ENCODE data around the gene SLC4A1AP. TPM values are rescaled to one million over a fixed set of nuclear protein-coding genes. Genes with fewer than 3 reads are reported as not detected.
"Not testable (repeated sequence)": the region's sequence is repeated elsewhere in the genome, so short reads cannot be mapped to it uniquely, and the experiment has no call there.

Gene SLC4A1AP
- 10 to 100 TPM; 14.9 to 16.6 TPM for total RNA-seq
- long read RNA-seq, transcript SLC4A1AP-201 (14 exons, 2,959 nt) = major isoform, 34 of 67 reads
- long read RNA-seq, partial matches to known transcripts = 24 of 67 reads
- long read RNA-seq, other reads (novel, unspliced or antisense) = 8 of 67 reads

GRCh38 chr2:27663285-27664153 lies at the start of gene SLC4A1AP, which contains the start of gene SUPT7L:
Gene SLC4A1AP (plus strand): TSS chr2:27663889. CDS start chr2:27663915, 26 bp downstream.
Gene SUPT7L (minus strand): TSS chr2:27663614. CDS start chr2:27662192, 1,422 bp downstream.
- DNase-seq = peak; percentile 75 to 77
- peak; percentile 87 for ATAC-seq
- intact Hi-C loops (cut with DNase I, micrococcal nuclease) = no loop called here

- intact Hi-C loops (cut with DNase I, micrococcal nuclease) = no loop called here
- DNase-seq (no peak), ATAC-seq (peak; percentile 95)
Observed at GRCh38 chr2:27613985-27614384, 49.7 kb upstream of the SLC4A1AP start.

- no peak for DNase-seq
- intact Hi-C loops (cut with DNase I, micrococcal nuclease) = no loop called here
- ATAC-seq = no peak
Observed at GRCh38 chr2:27615316-27615715, 48.4 kb upstream of the SLC4A1AP start.

GRCh38 chr2:27621524-27621923 lies 42.2 kb upstream of the SLC4A1AP start:
- DNase-seq (no peak), ATAC-seq (no peak)
- intact Hi-C loops (cut with DNase I, micrococcal nuclease) = no loop called here

GRCh38 chr2:27622921-27623384 lies 40.7 kb upstream of the SLC4A1AP start:
- ATAC-seq (no peak), DNase-seq (no peak)
- intact Hi-C loops (cut with DNase I, micrococcal nuclease) = no loop called here

- intact Hi-C loops (cut with DNase I, micrococcal nuclease) = no loop called here
Observed at GRCh38 chr2:27624943-27625342, 38.7 kb upstream of the SLC4A1AP start.

GRCh38 chr2:27626323-27626722 lies 37.4 kb upstream of the SLC4A1AP start:
- intact Hi-C loops (cut with DNase I, micrococcal nuclease); DNase-seq; ATAC-seq: not testable (repeated sequence)

More at GRCh38 chr2:27624943-27625342, 38.7 kb upstream of the SLC4A1AP start:
- ATAC-seq (no peak), DNase-seq (no peak)

- DNase-seq; ATAC-seq; intact Hi-C loops (cut with DNase I, micrococcal nuclease): not testable (repeated sequence)
Observed at GRCh38 chr2:27626921-27627320, 36.8 kb upstream of the SLC4A1AP start.

GRCh38 chr2:27627963-27628766 lies 35.5 kb upstream of the SLC4A1AP start:
- DNase-seq = no peak
- ATAC-seq = peak; percentile 58

GRCh38 chr2:27628767-27629709 lies 34.7 kb upstream of the SLC4A1AP start, which contains the start of the genes CCDC121 and GPN1:
Gene CCDC121 (minus strand): TSS chr2:27629012. CDS start chr2:27627799, 1,213 bp downstream.
Gene GPN1 (plus strand): TSS chr2:27629050. CDS start chr2:27629059, 9 bp downstream.
- intact Hi-C loops (cut with DNase I, micrococcal nuclease) = no loop called here
- ATAC-seq (peak; percentile 98), DNase-seq (peak; percentile 90 to 91)

More at GRCh38 chr2:27627963-27628766, 35.5 kb upstream of the SLC4A1AP start:
- intact Hi-C loops (cut with DNase I, micrococcal nuclease) = no loop called here

- intact Hi-C loops (cut with DNase I, micrococcal nuclease); ATAC-seq: not testable (repeated sequence)
Observed at GRCh38 chr2:27630257-27630656, 33.4 kb upstream of the SLC4A1AP start.

GRCh38 chr2:27634291-27634690 lies 29.4 kb upstream of the SLC4A1AP start:
- no peak for DNase-seq
- intact Hi-C loops (cut with DNase I, micrococcal nuclease) = no loop called here
- no peak for ATAC-seq

More at GRCh38 chr2:27630257-27630656, 33.4 kb upstream of the SLC4A1AP start:
- DNase-seq = not testable (repeated sequence)

GRCh38 chr2:27636766-27637165 lies 26.9 kb upstream of the SLC4A1AP start:
- ATAC-seq (no peak), DNase-seq (no peak)
- intact Hi-C loops (cut with DNase I, micrococcal nuclease) = no loop called here

- no peak for ATAC-seq
- intact Hi-C loops (cut with DNase I, micrococcal nuclease) = no loop called here
- DNase-seq = no peak
Observed at GRCh38 chr2:27638037-27638637, 25.6 kb upstream of the SLC4A1AP start.

- intact Hi-C loops (cut with DNase I, micrococcal nuclease) = no loop called here
- DNase-seq = no peak
- ATAC-seq = no peak
Observed at GRCh38 chr2:27638709-27639108, 25.0 kb upstream of the SLC4A1AP start.

GRCh38 chr2:27640722-27641245 lies 22.9 kb upstream of the SLC4A1AP start:
- no peak for ATAC-seq
- intact Hi-C loops (cut with DNase I, micrococcal nuclease) = no loop called here
- DNase-seq = no peak

GRCh38 chr2:27645197-27645596 lies 18.5 kb upstream of the SLC4A1AP start:
- DNase-seq = no peak
- intact Hi-C loops (cut with DNase I, micrococcal nuclease) = no loop called here
- ATAC-seq = no peak
